GM19023 (cell line): Measurements from ENCODE around the gene SRSF6.
"Not testable (repeated sequence)": the region's sequence is repeated elsewhere in the genome, so short reads cannot be mapped to it uniquely, and the experiment has no call there.

ENCODE experiments used
- ATAC-seq: cut with Tn5 transposase; IDR thresholded peaks from one replicate; pipeline ENCODE4 v1.9.1; 2021; ENCODE audit warnings: mild to moderate bottlenecking, moderate library complexity; ENCODE audit not compliant: unreplicated experiment

SRSF6 gene

GRCh38 chr20:43473381-43473704 is 15.6 kb downstream of the SRSF6 start:
- ATAC-seq = no peak

- no peak for ATAC-seq
Observed at GRCh38 chr20:43477193-43477592, 19.5 kb downstream of the SRSF6 start.

- no peak for ATAC-seq
Observed at GRCh38 chr20:43477619-43478018, 19.9 kb downstream of the SRSF6 start.

GRCh38 chr20:43490038-43490437 is 32.3 kb downstream of the SRSF6 start:
- ATAC-seq = no peak

GRCh38 chr20:43492101-43492500 is 34.4 kb downstream of the SRSF6 start:
- peak; percentile 77 for ATAC-seq

GRCh38 chr20:43495388-43495787 is 37.7 kb downstream of the SRSF6 start:
- no peak for ATAC-seq

GRCh38 chr20:43502021-43502420 is 44.3 kb downstream of the SRSF6 start:
- not testable (repeated sequence) for ATAC-seq

- ATAC-seq = no peak
Observed at GRCh38 chr20:43506238-43506637, 48.5 kb downstream of the SRSF6 start.

- ATAC-seq = no peak
Observed at GRCh38 chr20:43507150-43508080, 49.7 kb downstream of the SRSF6 start, which contains the start of gene L3MBTL1. TSS of gene L3MBTL1 (plus strand) at chr20:43507697. CDS start at chr20:43513504, 5,807 bp downstream.

- no peak for ATAC-seq
Observed at GRCh38 chr20:43508106-43508505, 50.4 kb downstream of the SRSF6 start.

- no peak for ATAC-seq
Observed at GRCh38 chr20:43508604-43509040, 50.9 kb downstream of the SRSF6 start.

- no peak for ATAC-seq
Observed at GRCh38 chr20:43511879-43512278, 54.2 kb downstream of the SRSF6 start.

- no peak for ATAC-seq
Observed at GRCh38 chr20:43513372-43513930, 55.8 kb downstream of the SRSF6 start.
